ENCODE data around the gene SRBD1.

The SRBD1 gene

GRCh38 chr2:45353879-45354278 lies 257.2 kb downstream of the SRBD1 start:
- no peak for FAIRE-seq

- FAIRE-seq: no peak
Observed at GRCh38 chr2:45352506-45352905, 258.6 kb downstream of the SRBD1 start.

- FAIRE-seq: no peak
Observed at GRCh38 chr2:45345331-45346234, 265.5 kb downstream of the SRBD1 start.

DNA sequence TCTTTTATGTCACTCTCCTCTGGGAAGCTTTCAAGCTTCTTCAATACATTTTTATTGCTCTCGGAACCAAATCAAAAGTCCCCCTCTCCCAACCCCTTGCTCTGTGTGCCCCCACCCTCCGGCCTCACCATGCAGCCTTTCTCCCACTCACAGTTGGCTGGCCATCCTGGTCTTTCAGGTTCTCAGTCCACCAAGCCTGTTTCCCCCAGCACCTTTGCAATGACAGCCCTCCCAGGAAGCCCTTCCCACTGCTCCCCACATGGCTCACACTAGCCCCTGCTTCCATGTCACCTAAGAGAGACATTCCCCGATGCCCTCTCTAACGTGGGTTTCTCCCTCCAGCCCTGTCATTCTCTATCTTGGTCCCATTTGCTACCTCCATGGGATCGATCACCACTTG lies 266.6 kb downstream of the SRBD1 start:
- FAIRE-seq: no peak

DNA sequence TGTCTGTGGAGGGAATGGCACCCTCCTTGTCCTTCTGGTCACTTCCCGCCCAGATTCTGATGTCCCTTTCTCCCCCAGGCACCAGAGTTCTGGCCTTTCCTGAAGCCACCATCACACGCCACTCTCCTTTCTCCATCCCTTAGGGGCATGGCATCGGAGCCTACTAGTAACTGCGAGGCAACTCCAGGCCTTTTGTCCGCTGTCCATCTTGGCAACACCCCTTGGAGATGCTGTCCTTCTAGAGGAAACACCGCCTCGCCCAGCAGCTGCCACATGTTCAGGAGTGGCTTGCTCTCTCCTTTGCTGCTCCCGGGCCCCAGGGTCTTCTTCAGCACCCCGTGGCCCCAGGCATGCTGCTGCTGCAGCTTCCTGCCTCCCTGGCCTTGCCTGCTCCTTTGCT lies 267.0 kb downstream of the SRBD1 start:
- FAIRE-seq: no peak

DNA sequence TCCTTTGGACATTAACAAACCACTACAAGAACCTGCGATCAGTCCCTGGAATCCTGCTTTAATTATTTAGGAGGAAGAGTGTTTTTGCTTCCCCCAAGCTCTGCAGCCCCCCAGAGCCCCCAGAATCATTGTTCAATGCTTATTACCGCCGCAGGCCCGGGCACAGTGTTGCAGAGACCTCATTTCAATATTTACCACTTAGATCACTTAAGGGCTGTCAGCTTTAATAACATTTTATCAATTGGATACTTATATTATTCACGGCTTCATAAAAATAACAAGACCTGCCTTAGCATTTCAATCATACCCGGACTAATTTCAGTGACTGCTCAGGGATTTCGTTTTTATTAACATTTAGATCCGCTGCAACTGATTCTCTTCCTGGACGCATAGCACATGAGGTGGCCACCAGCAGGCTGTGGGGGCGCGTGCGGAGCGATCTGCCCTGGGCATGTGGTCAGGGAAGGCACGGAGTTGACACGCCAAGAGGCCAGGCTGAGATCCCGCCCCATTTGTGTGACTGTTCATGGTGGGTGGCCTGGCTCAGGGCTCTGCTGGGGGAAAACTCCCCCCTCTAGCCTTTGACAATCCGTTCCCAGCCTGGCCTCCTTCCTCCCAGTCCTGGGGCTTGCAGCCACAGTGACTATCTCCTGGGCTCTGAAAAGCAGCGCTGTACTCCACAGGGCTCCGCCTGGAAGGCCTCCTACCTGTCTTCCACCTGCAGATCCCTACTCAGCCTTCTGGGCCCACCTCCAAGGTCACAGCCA lies 267.6 kb downstream of the SRBD1 start:
- FAIRE-seq: no peak

GRCh38 chr2:45340318-45340717 lies 270.7 kb downstream of the SRBD1 start:
- no peak for FAIRE-seq

DNA sequence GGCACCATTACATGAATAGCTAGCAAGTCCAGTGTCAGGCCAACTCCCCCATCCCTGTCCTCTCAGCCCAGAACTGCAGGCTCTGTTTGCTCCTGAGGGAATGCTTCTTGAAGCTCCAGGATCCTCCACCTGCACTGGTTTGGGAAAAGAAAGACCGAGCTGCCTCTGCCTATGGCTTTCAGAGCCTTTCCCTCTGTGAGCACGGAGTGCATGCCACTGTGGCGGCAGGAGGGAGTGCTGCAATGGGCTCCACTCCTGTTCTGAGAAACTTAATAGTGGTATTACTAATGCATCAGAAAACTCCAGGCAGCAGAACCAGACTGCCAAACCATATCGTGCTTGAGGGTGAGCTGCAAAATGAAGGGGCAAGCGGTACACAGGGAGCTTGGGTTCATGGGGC lies 271.8 kb downstream of the SRBD1 start:
- no peak for FAIRE-seq
